Thyroid gland (tissue), 4 donors: ENCODE measurements around the gene LETM1.

Experiments used
- POLR2A ChIP-seq, 2 donors: fragments of 450-650 bp; IDR thresholded peaks; one replicate each; pipeline ENCODE4 v1.6.1; 2017; ENCODE audit warnings: antibody characterized with exemption in 2 of 2, mild to moderate bottlenecking in 2 of 2, moderate library complexity in 1 of 2
- TF ChIP-seq, protein P1 (sequence below), 6 experiments: fragments of 200-600 bp in 3 of 6; fragments of 450-650 bp in 3 of 6; sonication (generic) in 3 of 6; IDR thresholded peaks; one replicate each; pipeline ENCODE4 v1.5.1; 2016 to 2019; ENCODE audit warnings: antibody characterized with exemption in 6 of 6, mild to moderate bottlenecking in 2 of 6, inconsistent platforms in 1 of 6, moderate library complexity in 1 of 6

DNA sequence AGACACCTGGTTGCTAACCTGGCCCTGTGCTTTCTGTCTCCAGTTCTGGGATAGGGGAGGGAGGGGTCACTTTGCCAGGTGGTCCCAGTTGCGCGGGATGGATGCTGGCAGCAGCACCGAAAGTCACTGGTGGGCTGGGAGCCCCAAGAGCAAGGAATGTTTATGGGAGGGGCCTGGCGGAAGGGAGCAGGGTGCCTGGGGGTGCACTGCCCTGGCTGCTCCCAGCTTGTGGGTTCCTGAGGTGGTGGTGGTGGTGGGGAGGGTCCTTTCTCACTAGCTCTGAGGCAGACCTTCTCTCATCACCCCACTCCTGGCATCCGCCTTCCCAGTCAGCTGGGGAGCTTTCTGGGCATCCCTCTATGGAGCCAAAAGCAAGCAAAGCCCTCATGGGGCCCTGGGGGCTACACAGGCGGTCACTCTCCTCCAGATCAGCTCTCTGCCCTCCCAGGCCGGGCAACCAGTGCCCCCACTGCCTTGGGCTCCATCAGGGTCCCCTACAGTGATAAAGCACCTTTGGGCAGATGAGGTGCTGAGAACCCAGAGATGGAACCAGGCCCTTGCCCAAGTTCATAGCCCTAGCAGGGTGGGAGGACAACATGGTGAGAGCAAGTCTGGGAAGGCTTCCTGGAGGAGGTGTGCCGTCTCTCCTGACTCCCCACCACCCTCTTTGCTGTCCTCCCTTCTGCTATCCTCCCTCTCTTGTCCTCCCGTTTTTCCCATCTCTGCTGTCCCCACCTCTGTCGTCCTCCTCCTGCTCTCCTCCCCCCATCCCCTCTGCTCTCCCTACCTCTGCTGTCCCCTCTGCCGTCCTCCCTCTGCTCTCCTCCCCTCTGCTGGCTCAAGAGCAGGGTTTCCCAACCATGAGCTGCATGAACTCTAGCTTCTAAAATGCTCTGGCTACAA, 46.9 kb downstream of the LETM1 start:
- TF ChIP-seq, protein P1, sequence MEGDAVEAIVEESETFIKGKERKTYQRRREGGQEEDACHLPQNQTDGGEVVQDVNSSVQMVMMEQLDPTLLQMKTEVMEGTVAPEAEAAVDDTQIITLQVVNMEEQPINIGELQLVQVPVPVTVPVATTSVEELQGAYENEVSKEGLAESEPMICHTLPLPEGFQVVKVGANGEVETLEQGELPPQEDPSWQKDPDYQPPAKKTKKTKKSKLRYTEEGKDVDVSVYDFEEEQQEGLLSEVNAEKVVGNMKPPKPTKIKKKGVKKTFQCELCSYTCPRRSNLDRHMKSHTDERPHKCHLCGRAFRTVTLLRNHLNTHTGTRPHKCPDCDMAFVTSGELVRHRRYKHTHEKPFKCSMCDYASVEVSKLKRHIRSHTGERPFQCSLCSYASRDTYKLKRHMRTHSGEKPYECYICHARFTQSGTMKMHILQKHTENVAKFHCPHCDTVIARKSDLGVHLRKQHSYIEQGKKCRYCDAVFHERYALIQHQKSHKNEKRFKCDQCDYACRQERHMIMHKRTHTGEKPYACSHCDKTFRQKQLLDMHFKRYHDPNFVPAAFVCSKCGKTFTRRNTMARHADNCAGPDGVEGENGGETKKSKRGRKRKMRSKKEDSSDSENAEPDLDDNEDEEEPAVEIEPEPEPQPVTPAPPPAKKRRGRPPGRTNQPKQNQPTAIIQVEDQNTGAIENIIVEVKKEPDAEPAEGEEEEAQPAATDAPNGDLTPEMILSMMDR (IDR thresholded peaks at IDR 0.05), result no peak
- TF ChIP-seq POLR2A (IDR thresholded peaks at IDR 0.05), result no peak
